B cell (primary cell): Measurements from ENCODE around the gene KCNJ6.

ENCODE experiments used
- CTCF ChIP-seq: fragments of 200-600 bp; IDR thresholded peaks from one replicate; pipeline ENCODE4 v1.8.0; 2022; ENCODE audit warnings: antibody characterized with exemption, mild to moderate bottlenecking
- EZH2 ChIP-seq: IDR thresholded peaks from 2 replicates; pipeline ENCODE4 v1.6.1; 2012; ENCODE audit warnings: borderline replicate concordance, low read depth, mild to moderate bottlenecking, moderate library complexity, low read length; ENCODE audit not compliant: insufficient read depth, poor library complexity, severe bottlenecking

DNA sequence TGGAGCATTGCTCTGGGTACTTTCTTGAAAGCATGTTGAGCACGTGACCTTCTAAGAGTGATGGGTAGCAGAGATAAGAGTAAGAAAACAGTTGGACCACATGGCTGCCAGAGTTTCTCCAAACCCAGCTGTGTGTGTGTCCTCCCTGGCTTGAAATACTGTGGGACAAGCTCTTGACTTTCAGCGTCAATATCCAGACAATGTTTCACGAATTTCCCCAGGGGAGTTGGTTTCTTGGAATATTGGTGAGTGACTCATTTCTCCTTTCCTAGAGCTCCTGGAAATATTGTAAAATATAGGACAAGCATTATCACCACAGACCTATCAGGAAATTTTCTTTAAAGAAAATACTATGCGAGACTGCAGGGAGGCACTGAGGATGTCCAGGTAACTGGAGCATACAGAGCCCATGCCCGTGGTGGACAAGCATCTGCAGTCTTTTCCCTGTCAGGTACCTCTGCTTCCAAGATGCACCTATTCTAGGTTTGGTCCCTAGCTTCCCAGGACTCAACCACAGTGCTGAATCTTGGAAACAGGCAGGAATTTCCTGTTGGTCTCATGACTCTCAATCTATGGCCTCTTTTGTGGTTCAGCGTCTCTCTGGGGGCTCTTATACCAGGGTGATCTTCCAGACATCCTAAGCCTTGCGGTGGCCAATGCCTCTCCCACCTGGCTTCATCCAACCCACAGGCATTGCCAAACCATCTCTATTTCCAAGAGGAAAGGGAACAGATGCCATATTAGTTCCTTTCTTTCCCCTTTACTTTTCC lies 67.4 kb downstream of the KCNJ6 start:
- no peak for TF ChIP-seq CTCF
- TF ChIP-seq EZH2: no peak
